ENCODE measurements around the gene UST.

UST gene

GRCh38 chr6:148893073-148893472 is 146.2 kb downstream of the UST start:
- Histone ChIP-seq H2BK5ac (ENCODE audit: low read length) (no peak overlapping the region), H3K27ac (ENCODE audit: low read depth, low read length) (no peak overlapping the region), H3K4me1 (ENCODE audit: control insufficient read depth, low read depth, low read length) (no peaks in the 10 kb centered on the region), H3K4me3 (ENCODE audit: low read length) (no peak overlapping the region), H2BK120ac (ENCODE audit: low read depth, low read length) (no peak overlapping the region), H3K23ac (ENCODE audit: low read length) (no peak overlapping the region), H2BK15ac (replicated peaks; ENCODE audit: low read depth) (no peak overlapping the region), H3K4ac (ENCODE audit: low read depth, low read length) (no peak overlapping the region), H2AK5ac (ENCODE audit: low read length) (no peak overlapping the region), H4K8ac (ENCODE audit: low read depth, low read length) (no peak overlapping the region), H3K56ac (ENCODE audit: low read length) (no peak overlapping the region), H3K9ac (ENCODE audit: low read length) (no peak overlapping the region), H3K79me2 (ENCODE audit: control insufficient read depth, insufficient read depth, low read length) (no peaks in the 10 kb centered on the region), H4K5ac (ENCODE audit: low read length) (no peak overlapping the region), H3K27me3 (ENCODE audit: insufficient read depth, low read length, poor library complexity) (no peaks in the 10 kb centered on the region), H3K79me1 (ENCODE audit: low read length) (no peaks in the 10 kb centered on the region), H3K4me2 (ENCODE audit: low read length) (no peak overlapping the region), H3K18ac (ENCODE audit: low read length) (no peak overlapping the region), H3K36me3 (ENCODE audit: control insufficient read depth, insufficient read depth, low read length) (no peaks in the 10 kb centered on the region)
- no peak for DNase-seq
- no CpG with 5 or more reads among the region's 2 CpGs for WGBS (ENCODE audit: extremely low coverage, insufficient coverage, low lambda C conversion rate)

GRCh38 chr6:148893481-148893880 is 146.7 kb downstream of the UST start:
- Histone ChIP-seq H3K4me1 (ENCODE audit: control insufficient read depth, low read depth, low read length) (no peaks in the 10 kb centered on the region), H3K23ac (ENCODE audit: low read length) (no peak overlapping the region), H2BK120ac (ENCODE audit: low read depth, low read length) (no peak overlapping the region), H3K79me2 (ENCODE audit: control insufficient read depth, insufficient read depth, low read length) (no peaks in the 10 kb centered on the region), H4K8ac (ENCODE audit: low read depth, low read length) (no peak overlapping the region), H3K27ac (ENCODE audit: low read depth, low read length) (no peak overlapping the region), H3K4ac (ENCODE audit: low read depth, low read length) (no peak overlapping the region), H3K56ac (ENCODE audit: low read length) (no peak overlapping the region), H2BK15ac (replicated peaks; ENCODE audit: low read depth) (no peak overlapping the region), H3K9ac (ENCODE audit: low read length) (no peak overlapping the region), H3K36me3 (ENCODE audit: control insufficient read depth, insufficient read depth, low read length) (no peaks in the 10 kb centered on the region), H2AK5ac (ENCODE audit: low read length) (no peak overlapping the region), H3K18ac (ENCODE audit: low read length) (no peak overlapping the region), H4K5ac (ENCODE audit: low read length) (no peak overlapping the region), H2BK5ac (ENCODE audit: low read length) (no peak overlapping the region), H3K79me1 (ENCODE audit: low read length) (no peaks in the 10 kb centered on the region), H3K4me3 (ENCODE audit: low read length) (no peak overlapping the region), H3K27me3 (ENCODE audit: insufficient read depth, low read length, poor library complexity) (no peaks in the 10 kb centered on the region), H3K4me2 (ENCODE audit: low read length) (no peak overlapping the region)
- no CpG with 5 or more reads among the region's 2 CpGs for WGBS (ENCODE audit: extremely low coverage, insufficient coverage, low lambda C conversion rate)
- DNase-seq, result no peak

GRCh38 chr6:148898376-148899014 is 151.7 kb downstream of the UST start:
- Histone ChIP-seq H3K27ac (ENCODE audit: low read depth, low read length) (no peak overlapping the region), H3K4me2 (ENCODE audit: low read length) (no peak overlapping the region)

GRCh38 chr6:148904896-148905870 is 158.4 kb downstream of the UST start:
- WGBS (ENCODE audit: extremely low coverage, insufficient coverage, low lambda C conversion rate), result no CpG with 5 or more reads among the region's 5 CpGs
- no peak overlapping the region for H3K56ac ChIP-seq (ENCODE audit: low read length)
- H3K23ac ChIP-seq (ENCODE audit: low read length), result no peak overlapping the region
- no peak overlapping the region for H3K4ac ChIP-seq (ENCODE audit: low read depth, low read length)
- H3K79me2 ChIP-seq (ENCODE audit: control insufficient read depth, insufficient read depth, low read length), result no peaks in the 10 kb centered on the region
- DNase-seq, result no peak
- no peak overlapping the region for H4K8ac ChIP-seq (ENCODE audit: low read depth, low read length)
- no peak overlapping the region for H2BK15ac ChIP-seq (replicated peaks; ENCODE audit: low read depth)
- H3K27me3 ChIP-seq (ENCODE audit: insufficient read depth, low read length, poor library complexity), result no peaks in the 10 kb centered on the region
- H2BK120ac ChIP-seq (ENCODE audit: low read depth, low read length), result no peak overlapping the region
- no peak overlapping the region for H3K4me2 ChIP-seq (ENCODE audit: low read length)
- H2AK5ac ChIP-seq (ENCODE audit: low read length), result no peak overlapping the region
- H4K5ac ChIP-seq (ENCODE audit: low read length), result no peak overlapping the region
- H3K36me3 ChIP-seq (ENCODE audit: control insufficient read depth, insufficient read depth, low read length), result no peaks in the 10 kb centered on the region
- H3K4me3 ChIP-seq (ENCODE audit: low read length), result no peak overlapping the region
- H3K27ac ChIP-seq (ENCODE audit: low read depth, low read length), result no peak overlapping the region
- no peak overlapping the region for H3K9ac ChIP-seq (ENCODE audit: low read length)
- no peak overlapping the region for H3K18ac ChIP-seq (ENCODE audit: low read length)
- H3K79me1 ChIP-seq (ENCODE audit: low read length), result no peaks in the 10 kb centered on the region
- H2BK5ac ChIP-seq (ENCODE audit: low read length), result no peak overlapping the region
- no peaks in the 10 kb centered on the region for H3K4me1 ChIP-seq (ENCODE audit: control insufficient read depth, low read depth, low read length)

More at GRCh38 chr6:148898376-148899014, 151.7 kb downstream of the UST start:
- H3K4me1 ChIP-seq (ENCODE audit: control insufficient read depth, low read depth, low read length), result no peaks in the 10 kb centered on the region
- no peak overlapping the region for H3K9ac ChIP-seq (ENCODE audit: low read length)
- no peaks in the 10 kb centered on the region for H3K27me3 ChIP-seq (ENCODE audit: insufficient read depth, low read length, poor library complexity)
- no peak for DNase-seq
- H3K4me3 ChIP-seq (ENCODE audit: low read length), result no peak overlapping the region
- no peaks in the 10 kb centered on the region for H3K36me3 ChIP-seq (ENCODE audit: control insufficient read depth, insufficient read depth, low read length)
- no peak overlapping the region for H3K23ac ChIP-seq (ENCODE audit: low read length)
- H3K4ac ChIP-seq (ENCODE audit: low read depth, low read length), result no peak overlapping the region
- no peak overlapping the region for H2BK120ac ChIP-seq (ENCODE audit: low read depth, low read length)
- WGBS (ENCODE audit: extremely low coverage, insufficient coverage, low lambda C conversion rate), result no CpG with 5 or more reads among the region's 4 CpGs
- no peak overlapping the region for H3K56ac ChIP-seq (ENCODE audit: low read length)
- H4K8ac ChIP-seq (ENCODE audit: low read depth, low read length), result no peak overlapping the region
- H2BK5ac ChIP-seq (ENCODE audit: low read length), result no peak overlapping the region
- H3K79me1 ChIP-seq (ENCODE audit: low read length), result no peaks in the 10 kb centered on the region
- no peak overlapping the region for H4K5ac ChIP-seq (ENCODE audit: low read length)
- H2BK15ac ChIP-seq (replicated peaks; ENCODE audit: low read depth), result no peak overlapping the region
- no peaks in the 10 kb centered on the region for H3K79me2 ChIP-seq (ENCODE audit: control insufficient read depth, insufficient read depth, low read length)
- H3K18ac ChIP-seq (ENCODE audit: low read length), result no peak overlapping the region
- H2AK5ac ChIP-seq (ENCODE audit: low read length), result no peak overlapping the region

DNA sequence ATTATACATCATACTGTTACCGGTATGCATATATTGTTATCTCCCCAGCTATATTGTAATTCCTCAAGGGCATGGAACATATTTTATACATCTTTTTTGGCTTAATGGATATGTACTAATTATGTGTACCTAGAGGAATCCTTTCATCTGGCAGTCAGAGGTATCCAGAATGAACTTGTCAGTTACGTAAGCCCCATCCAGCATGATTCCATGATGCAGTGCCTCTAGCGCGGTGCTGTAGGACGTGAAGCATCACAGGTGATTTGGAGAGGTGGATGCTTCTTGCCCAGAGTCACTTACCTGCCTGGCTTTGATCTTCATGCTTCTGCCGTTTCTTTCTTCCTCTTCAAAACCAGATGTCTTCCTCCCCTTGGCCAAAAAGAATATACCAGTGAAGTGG is 159.1 kb downstream of the UST start:
- no peak overlapping the region for H3K27ac ChIP-seq (ENCODE audit: low read depth, low read length)
- H2BK15ac ChIP-seq (replicated peaks; ENCODE audit: low read depth), result no peak overlapping the region
- H3K4me3 ChIP-seq (ENCODE audit: low read length), result no peak overlapping the region
- H3K4me1 ChIP-seq (ENCODE audit: control insufficient read depth, low read depth, low read length), result no peaks in the 10 kb centered on the region
- H3K4ac ChIP-seq (ENCODE audit: low read depth, low read length), result no peak overlapping the region
- no peaks in the 10 kb centered on the region for H3K36me3 ChIP-seq (ENCODE audit: control insufficient read depth, insufficient read depth, low read length)
- no peaks in the 10 kb centered on the region for H3K79me2 ChIP-seq (ENCODE audit: control insufficient read depth, insufficient read depth, low read length)
- H3K18ac ChIP-seq (ENCODE audit: low read length), result no peak overlapping the region
- no CpG with 5 or more reads among the region's 6 CpGs for WGBS (ENCODE audit: extremely low coverage, insufficient coverage, low lambda C conversion rate)
- no peak overlapping the region for H2BK120ac ChIP-seq (ENCODE audit: low read depth, low read length)
- H3K4me2 ChIP-seq (ENCODE audit: low read length), result no peak overlapping the region
- H2AK5ac ChIP-seq (ENCODE audit: low read length), result no peak overlapping the region
- no peaks in the 10 kb centered on the region for H3K27me3 ChIP-seq (ENCODE audit: insufficient read depth, low read length, poor library complexity)
- no peaks in the 10 kb centered on the region for H3K79me1 ChIP-seq (ENCODE audit: low read length)
- no peak overlapping the region for H3K56ac ChIP-seq (ENCODE audit: low read length)
- H3K23ac ChIP-seq (ENCODE audit: low read length), result no peak overlapping the region
- H3K9ac ChIP-seq (ENCODE audit: low read length), result no peak overlapping the region
- DNase-seq, result no peak
- no peak overlapping the region for H2BK5ac ChIP-seq (ENCODE audit: low read length)
- no peak overlapping the region for H4K5ac ChIP-seq (ENCODE audit: low read length)
- no peak overlapping the region for H4K8ac ChIP-seq (ENCODE audit: low read depth, low read length)

Data from mesendoderm (in vitro differentiated cells).